Measurements from ENCODE around the gene NT5DC3. TPM values are rescaled to one million over a fixed set of nuclear protein-coding genes. Genes with fewer than 3 reads are reported as not detected.

NT5DC3 gene
- total RNA-seq, 1 experiment from 2014 or later: 9.5 TPM

GRCh38 chr12:103819312-103819711 lies 21.7 kb downstream of the NT5DC3 start:
- Mint-ChIP-seq H3K4me1 (ENCODE audit: low read depth, unreplicated experiment) (no peaks in the 10 kb centered on the region), H3K36me3 (ENCODE audit: insufficient read depth, unreplicated experiment) (no peaks in the 10 kb centered on the region), H3K9me3 (ENCODE audit: unreplicated experiment) (peaks cover 10% of the 10 kb centered on the region), H3K27ac (ENCODE audit: unreplicated experiment) (no peak overlapping the region), H3K27me3 (ENCODE audit: insufficient read depth, unreplicated experiment) (no peaks in the 10 kb centered on the region), H3K4me3 (ENCODE audit: unreplicated experiment) (no peak overlapping the region)
- Histone ChIP-seq H3K36me3 (ENCODE audit: control insufficient read depth, insufficient read depth, low read length) (no peaks in the 10 kb centered on the region), H3K4me3 (ENCODE audit: low read depth, low read length) (no peak overlapping the region), H3K27me3 (replicated peaks; ENCODE audit: control insufficient read depth, insufficient read depth, low read length) (no peaks in the 10 kb centered on the region), H3K4me1 (no peaks in the 10 kb centered on the region), H3K9me3 (no peaks in the 10 kb centered on the region; the same call in 1 of the 2 replicates)
- no TSS peak for BruUV-seq (replicated peaks)
- DNase-seq: no peak
- intact Hi-C loops (cut with micrococcal nuclease; ENCODE audit: unreplicated experiment): no loop called here
- CTCF ChIA-PET: no interaction called here
- POLR2A ChIA-PET: no interaction called here
- no peak for TF ChIP-seq CTCF (IDR thresholded peaks at IDR 0.05; ENCODE audit: insufficient read depth in 1 of 2, low read depth in 1 of 2, low read length in 1 of 2, severe bottlenecking in 1 of 2, unreplicated experiment in 1 of 2)

GRCh38 chr12:103817791-103818190 lies 23.2 kb downstream of the NT5DC3 start:
- Mint-ChIP-seq H3K27me3 (ENCODE audit: insufficient read depth, unreplicated experiment) (no peaks in the 10 kb centered on the region), H3K9me3 (ENCODE audit: unreplicated experiment) (peaks cover 10% of the 10 kb centered on the region), H3K4me3 (ENCODE audit: unreplicated experiment) (no peak overlapping the region), H3K4me1 (ENCODE audit: low read depth, unreplicated experiment) (no peaks in the 10 kb centered on the region), H3K27ac (ENCODE audit: unreplicated experiment) (no peak overlapping the region), H3K36me3 (ENCODE audit: insufficient read depth, unreplicated experiment) (no peaks in the 10 kb centered on the region)
- TF ChIP-seq CTCF (IDR thresholded peaks at IDR 0.05; ENCODE audit: insufficient read depth in 1 of 2, low read depth in 1 of 2, low read length in 1 of 2, severe bottlenecking in 1 of 2, unreplicated experiment in 1 of 2): no peak
- Histone ChIP-seq H3K27me3 (replicated peaks; ENCODE audit: control insufficient read depth, insufficient read depth, low read length) (no peaks in the 10 kb centered on the region), H3K36me3 (ENCODE audit: control insufficient read depth, insufficient read depth, low read length) (no peaks in the 10 kb centered on the region; the same call in 1 of the 2 replicates), H3K4me3 (ENCODE audit: low read depth, low read length) (no peak overlapping the region), H3K9me3 (no peaks in the 10 kb centered on the region; the same call in 1 of the 2 replicates), H3K4me1 (no peaks in the 10 kb centered on the region)
- intact Hi-C loops (cut with micrococcal nuclease; ENCODE audit: unreplicated experiment): no loop called here
- ChIA-PET CTCF (no interaction called here), POLR2A (no interaction called here)
- BruUV-seq (replicated peaks): no TSS peak
- DNase-seq: no peak

GRCh38 chr12:103816663-103817062 lies 24.4 kb downstream of the NT5DC3 start:
- TF ChIP-seq CTCF (IDR thresholded peaks at IDR 0.05; ENCODE audit: insufficient read depth in 1 of 2, low read depth in 1 of 2, low read length in 1 of 2, severe bottlenecking in 1 of 2, unreplicated experiment in 1 of 2): no peak
- Histone ChIP-seq H3K27me3 (replicated peaks; ENCODE audit: control insufficient read depth, insufficient read depth, low read length) (no peaks in the 10 kb centered on the region), H3K4me1 (no peaks in the 10 kb centered on the region), H3K9me3 (no peaks in the 10 kb centered on the region; the same call in 1 of the 2 replicates), H3K4me3 (ENCODE audit: low read depth, low read length) (no peak overlapping the region), H3K36me3 (ENCODE audit: control insufficient read depth, insufficient read depth, low read length) (no peaks in the 10 kb centered on the region; the same call in 1 of the 2 replicates)
- H3K4me3 Mint-ChIP-seq (ENCODE audit: unreplicated experiment): no peak overlapping the region
- intact Hi-C loops (cut with micrococcal nuclease; ENCODE audit: unreplicated experiment): no loop called here
- H3K27me3 Mint-ChIP-seq (ENCODE audit: insufficient read depth, unreplicated experiment): no peaks in the 10 kb centered on the region
- no TSS peak for BruUV-seq (replicated peaks)
- no peak overlapping the region for H3K27ac Mint-ChIP-seq (ENCODE audit: unreplicated experiment)
- CTCF ChIA-PET: no interaction called here
- peaks cover 4% of the 10 kb centered on the region for H3K9me3 Mint-ChIP-seq (ENCODE audit: unreplicated experiment)
- POLR2A ChIA-PET: no interaction called here
- H3K36me3 Mint-ChIP-seq (ENCODE audit: insufficient read depth, unreplicated experiment): peaks cover 3% of the 10 kb centered on the region
- H3K4me1 Mint-ChIP-seq (ENCODE audit: low read depth, unreplicated experiment): no peaks in the 10 kb centered on the region
- no peak for DNase-seq
